GM12892 (cell line): ENCODE measurements around the gene EXOC1L.

ENCODE experiments used
- POLR2A ChIP-seq: IDR thresholded peaks from 2 replicates; pipeline ENCODE4 v1.6.1; 2011; ENCODE audit warnings: low read depth, low read length, control low read depth
- TAF1 ChIP-seq: IDR thresholded peaks from 2 replicates; pipeline ENCODE4 v1.6.1; 2011; ENCODE audit warnings: low read depth, mild to moderate bottlenecking, control low read depth, low read length, borderline replicate concordance

- TF ChIP-seq POLR2A (no peak), TAF1 (no peak)
Measured at GRCh38 chr4:55854129-55854528, 34.5 kb downstream of the EXOC1L start.
